HCT116 (cell line): ENCODE measurements around the gene MYLK. TPM values are rescaled to one million over a fixed set of nuclear protein-coding genes. Genes with fewer than 3 reads are reported as not detected.

Source experiments
- ATAC-seq: fragments of 200-7000 bp; cut with Tn5 transposase; 2 replicates; pipeline ENCODE4 v1.9.1; 2020; ENCODE audit warnings: mild to moderate bottlenecking, moderate library complexity
- BruUV-seq: library from RNA; stranded (reverse); fragments of 400-500 nt; replicated peaks from 2 replicates; lab custom pipeline; 2021; lab: Mats Ljungman, UMichigan
- CTCF ChIA-PET: fragments of 300-600 bp; sonication (Branson Sonifier 250); formaldehyde crosslinking; loops from one replicate; lab custom pipeline; 2021; ENCODE audit warnings: antibody characterized with exemption; lab: Charles Lee
- POLR2A ChIA-PET: fragments of 300-600, 350-600 bp; sonication (Branson Sonifier 250); formaldehyde crosslinking; loops from one replicate; lab custom pipeline; 2021; ENCODE audit warnings: antibody characterized with exemption; lab: Charles Lee
- RAD21 ChIA-PET, 2 experiments: fragments of 300-600 bp; sonication (Branson Sonifier 250); formaldehyde crosslinking; loops; one replicate each; lab custom pipeline; 2023; ENCODE audit warnings: low total read pairs in 2 of 2; ENCODE audit not compliant: uncharacterized antibody in 2 of 2, unreplicated experiment in 2 of 2, low non-redundant PET in 1 of 2; lab: Charles Lee
- DNase-seq: peaks from one replicate; pipeline ENCODE4 v3.0.0-alpha.2; 2010; ENCODE audit warnings: low read depth, low spot score
- H2AFZ ChIP-seq: fragments of 200-600 bp; shearing (Covaris generic), sonication (generic); 2 replicates; pipeline ENCODE4 v1.6.1; 2017; ENCODE audit warnings: low read depth, mixed run types, mixed read lengths, antibody characterized with exemption, low read length; ENCODE audit not compliant: poor library complexity, severe bottlenecking
- H3K27ac ChIP-seq: 2 replicates; pipeline ENCODE4 v1.5.1; 2012; ENCODE audit warnings: low read depth, low read length
- H3K27me3 ChIP-seq: fragments of 200-600 bp; sonication (generic); 2 replicates; pipeline ENCODE4 v1.6.1; 2016; ENCODE audit warnings: mixed run types, low read length, mixed read lengths; ENCODE audit not compliant: insufficient read depth
- H3K36me3 ChIP-seq, 2 experiments: fragments of 200-500 bp in 1 of 2; fragments of 200-600 bp in 1 of 2; sonication (Bioruptor generic) in 1 of 2; sonication (generic) in 1 of 2; 2 replicates each; pipeline versions ENCODE4 v1.5.1 to v1.6.1; 2014 to 2016; ENCODE audit warnings: low read length in 2 of 2, inconsistent platforms in 1 of 2, mixed read lengths in 1 of 2, mixed run types in 1 of 2; ENCODE audit not compliant: insufficient read depth in 2 of 2, control insufficient read depth in 1 of 2
- H3K4me1 ChIP-seq, 2 experiments: fragments of 200-600 bp in 1 of 2; sonication (generic) in 1 of 2; 2 replicates each; pipeline versions ENCODE4 v1.5.1 to v1.6.1; 2012 to 2017; ENCODE audit warnings: low read length in 2 of 2, inconsistent platforms in 1 of 2, mild to moderate bottlenecking in 1 of 2, mixed read lengths in 1 of 2, mixed run types in 1 of 2, moderate library complexity in 1 of 2; ENCODE audit not compliant: insufficient read depth in 2 of 2, control insufficient read depth in 1 of 2
- H3K4me2 ChIP-seq: fragments of 200-600 bp; sonication (generic); 2 replicates; pipeline ENCODE4 v1.6.1; 2017; ENCODE audit warnings: mixed run types, low read length, mixed read lengths
- H3K4me3 ChIP-seq, 2 experiments: fragments of 200-600 bp in 1 of 2; sonication (generic) in 1 of 2; replicated peaks in 1 of 2; 2 replicates each; pipeline ENCODE4 v1.5.1; 2011 to 2016; ENCODE audit warnings: low read length in 2 of 2, control low read depth in 1 of 2, low read depth in 1 of 2, mild to moderate bottlenecking in 1 of 2, mixed read lengths in 1 of 2, mixed run types in 1 of 2
- H3K79me2 ChIP-seq: fragments of 200-600 bp; sonication (generic); 2 replicates; pipeline ENCODE4 v1.6.1; 2017; ENCODE audit warnings: mild to moderate bottlenecking, mixed run types, low read length, moderate library complexity, mixed read lengths; ENCODE audit not compliant: insufficient read depth
- H3K9ac ChIP-seq: fragments of 200-600 bp; sonication (generic); 2 replicates; pipeline ENCODE4 v1.6.1; 2016; ENCODE audit warnings: low read length, mixed read lengths
- H3K9me2 ChIP-seq: fragments of 200-600 bp; sonication (generic), shearing (Covaris generic); 2 replicates; pipeline ENCODE4 v1.6.1; 2017; ENCODE audit warnings: mixed run types, mild to moderate bottlenecking, moderate library complexity; ENCODE audit not compliant: insufficient read depth
- H3K9me3 ChIP-seq, 2 experiments: fragments of 200-500 bp in 1 of 2; fragments of 200-600 bp in 1 of 2; sonication (Bioruptor generic) in 1 of 2; sonication (generic) in 1 of 2; 2 replicates each; pipeline ENCODE4 v1.6.1; 2014 to 2017; ENCODE audit warnings: low read length in 2 of 2, mixed read lengths in 2 of 2, inconsistent platforms in 1 of 2, low read depth in 1 of 2, mild to moderate bottlenecking in 1 of 2, mixed run types in 1 of 2, moderate library complexity in 1 of 2; ENCODE audit not compliant: control insufficient read depth in 1 of 2, insufficient read depth in 1 of 2
- H4K20me1 ChIP-seq: fragments of 200-600 bp; sonication (generic), shearing (Covaris generic); 2 replicates; pipeline ENCODE4 v1.6.1; 2017; ENCODE audit warnings: mixed run types, mild to moderate bottlenecking, moderate library complexity; ENCODE audit not compliant: insufficient read depth
- POLR2A ChIP-seq: IDR thresholded peaks from 2 replicates; pipeline ENCODE4 v1.7.0; 2011; ENCODE audit warnings: borderline replicate concordance; ENCODE audit not compliant: insufficient read depth, insufficient read length; ENCODE audit errors: extremely low read depth
- RAD21 ChIP-seq: IDR thresholded peaks from 2 replicates; pipeline ENCODE4 v1.6.1; 2012; ENCODE audit warnings: low read depth, mild to moderate bottlenecking
- SRF ChIP-seq: IDR thresholded peaks from 2 replicates; pipeline ENCODE4 v1.6.1; 2012; ENCODE audit warnings: low read depth
- YY1 ChIP-seq: IDR thresholded peaks from 2 replicates; pipeline ENCODE4 v1.6.1; 2011; ENCODE audit warnings: low read length, low read depth, moderate library complexity, mild to moderate bottlenecking; ENCODE audit not compliant: insufficient replicate concordance; ENCODE audit errors: extremely low read depth
- intact Hi-C: fragments of 100-400 bp; cut with micrococcal nuclease; formaldehyde crosslinking; loops from 2 replicates; pipeline ENCODE4 v1.10.0; 2022
- total RNA-seq: library from RNA; stranded (reverse); gene quantifications from one replicate; pipeline ENCODE4 v1.2.1, GENCODE V29; 2021; ENCODE audit not compliant: unreplicated experiment
- TF ChIP-seq, protein P1 (sequence below), 3 experiments: fragments of 200-600 bp in 1 of 3; sonication (generic) in 1 of 3; IDR thresholded peaks in 2 of 3; conservative IDR thresholded peaks in 1 of 3; 2 replicates each; pipeline ENCODE4 v1.5.1; 2012 to 2017; ENCODE audit warnings: low read depth in 2 of 3, low read length in 2 of 3, antibody characterized with exemption in 1 of 3, borderline replicate concordance in 1 of 3, control low read depth in 1 of 3, mild to moderate bottlenecking in 1 of 3, mixed read lengths in 1 of 3, mixed run types in 1 of 3, moderate library complexity in 1 of 3; ENCODE audit not compliant: insufficient read depth in 1 of 3
- TF ChIP-seq, protein P2 (sequence below): IDR thresholded peaks from 2 replicates; pipeline ENCODE4 v1.6.1; 2011; ENCODE audit warnings: mild to moderate bottlenecking, low read length, moderate library complexity; ENCODE audit not compliant: insufficient replicate concordance; ENCODE audit errors: extremely low read depth
- TF ChIP-seq, protein P3 (sequence below): IDR thresholded peaks from 2 replicates; pipeline ENCODE4 v1.6.1; 2012
- TF ChIP-seq, protein P4 (sequence below): IDR thresholded peaks from 2 replicates; pipeline ENCODE4 v1.6.1; 2012; ENCODE audit warnings: low read depth

The MYLK gene
- total RNA-seq, 1 experiment from 2014 or later, result 3.8 TPM

DNA sequence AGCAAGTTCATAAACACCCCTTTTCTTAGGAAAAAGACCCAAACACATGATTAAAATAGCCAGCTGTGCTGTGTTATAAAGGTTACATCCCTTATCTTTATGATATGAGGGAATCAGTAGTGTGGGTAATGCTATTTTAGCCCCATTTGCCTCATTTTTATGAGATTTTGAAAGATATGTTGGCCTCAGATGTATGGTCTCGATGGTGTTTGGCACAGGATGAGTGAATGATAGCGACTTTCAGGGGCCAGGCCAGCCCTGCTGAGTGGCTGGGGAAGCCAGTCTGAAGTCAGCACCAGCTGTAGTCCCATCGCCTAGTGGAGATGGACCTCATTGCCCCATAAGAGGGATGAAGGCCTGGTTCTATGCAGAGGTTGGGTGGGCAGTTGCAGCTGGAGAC lies 194.3 kb downstream of the MYLK start:
- DNase-seq (no peak), ATAC-seq (no peak)
- no peaks in the 10 kb centered on the region for H3K79me2 ChIP-seq
- no peak overlapping the region for H3K27ac ChIP-seq
- H3K4me3 ChIP-seq, result no peak overlapping the region
- H3K36me3 ChIP-seq, result no peaks in the 10 kb centered on the region
- RAD21 ChIA-PET, result no interaction called here
- POLR2A ChIA-PET, result no interaction called here
- H3K4me2 ChIP-seq, result no peak overlapping the region
- TF ChIP-seq SRF (no peak), YY1 (no peak), RAD21 (no peak), POLR2A (no peak)
- TF ChIP-seq, protein P1, sequence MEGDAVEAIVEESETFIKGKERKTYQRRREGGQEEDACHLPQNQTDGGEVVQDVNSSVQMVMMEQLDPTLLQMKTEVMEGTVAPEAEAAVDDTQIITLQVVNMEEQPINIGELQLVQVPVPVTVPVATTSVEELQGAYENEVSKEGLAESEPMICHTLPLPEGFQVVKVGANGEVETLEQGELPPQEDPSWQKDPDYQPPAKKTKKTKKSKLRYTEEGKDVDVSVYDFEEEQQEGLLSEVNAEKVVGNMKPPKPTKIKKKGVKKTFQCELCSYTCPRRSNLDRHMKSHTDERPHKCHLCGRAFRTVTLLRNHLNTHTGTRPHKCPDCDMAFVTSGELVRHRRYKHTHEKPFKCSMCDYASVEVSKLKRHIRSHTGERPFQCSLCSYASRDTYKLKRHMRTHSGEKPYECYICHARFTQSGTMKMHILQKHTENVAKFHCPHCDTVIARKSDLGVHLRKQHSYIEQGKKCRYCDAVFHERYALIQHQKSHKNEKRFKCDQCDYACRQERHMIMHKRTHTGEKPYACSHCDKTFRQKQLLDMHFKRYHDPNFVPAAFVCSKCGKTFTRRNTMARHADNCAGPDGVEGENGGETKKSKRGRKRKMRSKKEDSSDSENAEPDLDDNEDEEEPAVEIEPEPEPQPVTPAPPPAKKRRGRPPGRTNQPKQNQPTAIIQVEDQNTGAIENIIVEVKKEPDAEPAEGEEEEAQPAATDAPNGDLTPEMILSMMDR (IDR thresholded peaks at IDR 0.05 in 2 of 3, conservative IDR thresholded peaks at IDR 0.05 in 1 of 3; ENCODE audit: borderline replicate concordance in 1 of 3, insufficient read depth in 1 of 3, low read depth in 2 of 3, low read length in 2 of 3), result no peak
- TF ChIP-seq, protein P2, sequence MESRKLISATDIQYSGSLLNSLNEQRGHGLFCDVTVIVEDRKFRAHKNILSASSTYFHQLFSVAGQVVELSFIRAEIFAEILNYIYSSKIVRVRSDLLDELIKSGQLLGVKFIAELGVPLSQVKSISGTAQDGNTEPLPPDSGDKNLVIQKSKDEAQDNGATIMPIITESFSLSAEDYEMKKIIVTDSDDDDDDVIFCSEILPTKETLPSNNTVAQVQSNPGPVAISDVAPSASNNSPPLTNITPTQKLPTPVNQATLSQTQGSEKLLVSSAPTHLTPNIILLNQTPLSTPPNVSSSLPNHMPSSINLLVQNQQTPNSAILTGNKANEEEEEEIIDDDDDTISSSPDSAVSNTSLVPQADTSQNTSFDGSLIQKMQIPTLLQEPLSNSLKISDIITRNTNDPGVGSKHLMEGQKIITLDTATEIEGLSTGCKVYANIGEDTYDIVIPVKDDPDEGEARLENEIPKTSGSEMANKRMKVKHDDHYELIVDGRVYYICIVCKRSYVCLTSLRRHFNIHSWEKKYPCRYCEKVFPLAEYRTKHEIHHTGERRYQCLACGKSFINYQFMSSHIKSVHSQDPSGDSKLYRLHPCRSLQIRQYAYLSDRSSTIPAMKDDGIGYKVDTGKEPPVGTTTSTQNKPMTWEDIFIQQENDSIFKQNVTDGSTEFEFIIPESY, result no peak
- TF ChIP-seq, protein P3, sequence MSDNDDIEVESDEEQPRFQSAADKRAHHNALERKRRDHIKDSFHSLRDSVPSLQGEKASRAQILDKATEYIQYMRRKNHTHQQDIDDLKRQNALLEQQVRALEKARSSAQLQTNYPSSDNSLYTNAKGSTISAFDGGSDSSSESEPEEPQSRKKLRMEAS, result no peak
- TF ChIP-seq, protein P4, sequence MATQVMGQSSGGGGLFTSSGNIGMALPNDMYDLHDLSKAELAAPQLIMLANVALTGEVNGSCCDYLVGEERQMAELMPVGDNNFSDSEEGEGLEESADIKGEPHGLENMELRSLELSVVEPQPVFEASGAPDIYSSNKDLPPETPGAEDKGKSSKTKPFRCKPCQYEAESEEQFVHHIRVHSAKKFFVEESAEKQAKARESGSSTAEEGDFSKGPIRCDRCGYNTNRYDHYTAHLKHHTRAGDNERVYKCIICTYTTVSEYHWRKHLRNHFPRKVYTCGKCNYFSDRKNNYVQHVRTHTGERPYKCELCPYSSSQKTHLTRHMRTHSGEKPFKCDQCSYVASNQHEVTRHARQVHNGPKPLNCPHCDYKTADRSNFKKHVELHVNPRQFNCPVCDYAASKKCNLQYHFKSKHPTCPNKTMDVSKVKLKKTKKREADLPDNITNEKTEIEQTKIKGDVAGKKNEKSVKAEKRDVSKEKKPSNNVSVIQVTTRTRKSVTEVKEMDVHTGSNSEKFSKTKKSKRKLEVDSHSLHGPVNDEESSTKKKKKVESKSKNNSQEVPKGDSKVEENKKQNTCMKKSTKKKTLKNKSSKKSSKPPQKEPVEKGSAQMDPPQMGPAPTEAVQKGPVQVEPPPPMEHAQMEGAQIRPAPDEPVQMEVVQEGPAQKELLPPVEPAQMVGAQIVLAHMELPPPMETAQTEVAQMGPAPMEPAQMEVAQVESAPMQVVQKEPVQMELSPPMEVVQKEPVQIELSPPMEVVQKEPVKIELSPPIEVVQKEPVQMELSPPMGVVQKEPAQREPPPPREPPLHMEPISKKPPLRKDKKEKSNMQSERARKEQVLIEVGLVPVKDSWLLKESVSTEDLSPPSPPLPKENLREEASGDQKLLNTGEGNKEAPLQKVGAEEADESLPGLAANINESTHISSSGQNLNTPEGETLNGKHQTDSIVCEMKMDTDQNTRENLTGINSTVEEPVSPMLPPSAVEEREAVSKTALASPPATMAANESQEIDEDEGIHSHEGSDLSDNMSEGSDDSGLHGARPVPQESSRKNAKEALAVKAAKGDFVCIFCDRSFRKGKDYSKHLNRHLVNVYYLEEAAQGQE, result no peak
- CTCF ChIA-PET, result interaction anchor here (1.1 kb wide), 1 partner anchor 37 kb away, joined by 3 read pairs; no protein-coding TSS in a partner anchor
- no peak overlapping the region for H2AFZ ChIP-seq
- no peaks in the 10 kb centered on the region for H3K27me3 ChIP-seq
- intact Hi-C loops, result no loop called here
- no peak overlapping the region for H3K9ac ChIP-seq
- peaks cover 4 to 23% of the 10 kb centered on the region in 2 experiments; a peak in 3 of 4 replicates for H3K4me1 ChIP-seq
- no peaks in the 10 kb centered on the region for H3K9me3 ChIP-seq
- no peaks in the 10 kb centered on the region for H3K9me2 ChIP-seq
- no TSS peak for BruUV-seq
- no peaks in the 10 kb centered on the region for H4K20me1 ChIP-seq
